HEK293 (cell line): Measurements from ENCODE around the gene F2R.

ENCODE experiments used
- GLI4 ChIP-seq: fragments of 450-650 bp; formaldehyde crosslinking; IDR thresholded peaks from 2 replicates; pipeline ENCODE4 v1.5.1; 2016; ENCODE audit warnings: missing biosample characterization, missing genetic modification characterization
- HIC1 ChIP-seq: fragments of 450-650 bp; formaldehyde crosslinking; IDR thresholded peaks from 2 replicates; pipeline ENCODE4 v1.5.1; 2016; ENCODE audit warnings: missing biosample characterization, missing genetic modification characterization
- KLF16 ChIP-seq: fragments of 450-650 bp; formaldehyde crosslinking; IDR thresholded peaks from 2 replicates; pipeline ENCODE4 v1.5.1; 2017; ENCODE audit warnings: missing biosample characterization, missing genetic modification characterization
- KLF8 ChIP-seq: fragments of 450-650 bp; formaldehyde crosslinking; IDR thresholded peaks from 2 replicates; pipeline ENCODE4 v1.5.1; 2016; ENCODE audit warnings: missing biosample characterization, missing genetic modification characterization
- PATZ1 ChIP-seq: fragments of 450-650 bp; formaldehyde crosslinking; IDR thresholded peaks from 2 replicates; pipeline ENCODE4 v1.5.1; 2016; ENCODE audit warnings: missing biosample characterization, missing genetic modification characterization
- SCRT2 ChIP-seq: fragments of 450-650 bp; formaldehyde crosslinking; IDR thresholded peaks from 2 replicates; pipeline ENCODE4 v1.5.1; 2016; ENCODE audit warnings: missing biosample characterization, missing genetic modification characterization
- SETDB1 ChIP-seq: IDR thresholded peaks from one replicate; pipeline ENCODE4 v1.6.1; 2017; ENCODE audit warnings: mild to moderate bottlenecking, low read length, moderate library complexity, mixed read lengths; ENCODE audit not compliant: insufficient read length
- TCF7L2 ChIP-seq: IDR thresholded peaks from 2 replicates; pipeline ENCODE4 v1.6.1; 2011; ENCODE audit warnings: low read depth, mild to moderate bottlenecking, inconsistent platforms, low read length, moderate library complexity, borderline replicate concordance
- WT1 ChIP-seq: fragments of 450-650 bp; formaldehyde crosslinking; IDR thresholded peaks from 2 replicates; pipeline ENCODE4 v1.5.1; 2016; ENCODE audit warnings: missing biosample characterization, missing genetic modification characterization
- YY1 ChIP-seq: fragments of 450-650 bp; formaldehyde crosslinking; IDR thresholded peaks from 2 replicates; pipeline ENCODE4 v1.5.1; 2018; ENCODE audit warnings: missing biosample characterization, missing genetic modification characterization
- ZBTB1 ChIP-seq: fragments of 450-650 bp; formaldehyde crosslinking; IDR thresholded peaks from 2 replicates; pipeline ENCODE4 v1.5.1; 2016; ENCODE audit warnings: missing biosample characterization, missing genetic modification characterization
- ZBTB10 ChIP-seq: fragments of 450-650 bp; formaldehyde crosslinking; IDR thresholded peaks from 2 replicates; pipeline ENCODE4 v1.5.1; 2016; ENCODE audit warnings: missing biosample characterization, missing genetic modification characterization
- ZBTB17 ChIP-seq: fragments of 450-650 bp; formaldehyde crosslinking; IDR thresholded peaks from 2 replicates; pipeline ENCODE4 v1.5.1; 2016; ENCODE audit warnings: missing biosample characterization, missing genetic modification characterization
- ZBTB8A ChIP-seq: fragments of 450-650 bp; formaldehyde crosslinking; IDR thresholded peaks from 2 replicates; pipeline ENCODE4 v1.5.1; 2016; ENCODE audit warnings: missing biosample characterization, missing genetic modification characterization
- ZIC2 ChIP-seq: fragments of 450-650 bp; formaldehyde crosslinking; IDR thresholded peaks from 2 replicates; pipeline ENCODE4 v1.5.1; 2016; ENCODE audit warnings: missing biosample characterization, missing genetic modification characterization
- ZNF16 ChIP-seq: fragments of 450-650 bp; formaldehyde crosslinking; IDR thresholded peaks from 2 replicates; pipeline ENCODE4 v1.5.1; 2016; ENCODE audit warnings: low read depth, missing biosample characterization, missing genetic modification characterization
- ZNF174 ChIP-seq: fragments of 450-650 bp; formaldehyde crosslinking; IDR thresholded peaks from 2 replicates; pipeline ENCODE4 v1.5.0; 2017; ENCODE audit warnings: missing biosample characterization, mild to moderate bottlenecking, missing genetic modification characterization
- ZNF211 ChIP-seq: fragments of 450-650 bp; formaldehyde crosslinking; IDR thresholded peaks from 2 replicates; pipeline ENCODE4 v1.5.1; 2016; ENCODE audit warnings: low read depth, missing biosample characterization, missing genetic modification characterization
- ZNF48 ChIP-seq: fragments of 450-650 bp; formaldehyde crosslinking; IDR thresholded peaks from 2 replicates; pipeline ENCODE4 v1.5.1; 2016; ENCODE audit warnings: missing biosample characterization, missing genetic modification characterization
- ZNF530 ChIP-seq: fragments of 450-650 bp; formaldehyde crosslinking; IDR thresholded peaks from 2 replicates; pipeline ENCODE4 v1.5.1; 2016; ENCODE audit warnings: low read depth, missing biosample characterization, missing genetic modification characterization
- ZNF561 ChIP-seq: fragments of 450-650 bp; IDR thresholded peaks from 2 replicates; pipeline ENCODE4 v1.5.1; 2018; ENCODE audit warnings: missing biosample characterization, missing genetic modification characterization, borderline replicate concordance
- ZNF610 ChIP-seq: fragments of 450-650 bp; formaldehyde crosslinking; IDR thresholded peaks from 2 replicates; pipeline ENCODE4 v1.5.1; 2016; ENCODE audit warnings: missing biosample characterization, missing genetic modification characterization, borderline replicate concordance
- ZNF626 ChIP-seq: fragments of 450-650 bp; sonication (Bioruptor Pico); formaldehyde crosslinking; IDR thresholded peaks from 2 replicates; pipeline ENCODE4 v1.5.1; 2018; ENCODE audit warnings: missing biosample characterization, missing genetic modification characterization, inconsistent platforms
- TF ChIP-seq, protein P1 (sequence below): fragments of 450-650 bp; IDR thresholded peaks from 2 replicates; pipeline ENCODE4 v1.5.1; 2018; ENCODE audit warnings: missing biosample characterization, missing genetic modification characterization
- TF ChIP-seq, protein P2 (sequence below): fragments of 450-650 bp; formaldehyde crosslinking; conservative IDR thresholded peaks from 2 replicates; pipeline ENCODE4 v1.5.1; 2016; ENCODE audit warnings: low read depth, missing biosample characterization, missing genetic modification characterization
- TF ChIP-seq, protein P3 (sequence below): fragments of 450-650 bp; formaldehyde crosslinking; IDR thresholded peaks from 2 replicates; pipeline ENCODE4 v1.5.1; 2016; ENCODE audit warnings: missing biosample characterization, missing genetic modification characterization

F2R gene

DNA sequence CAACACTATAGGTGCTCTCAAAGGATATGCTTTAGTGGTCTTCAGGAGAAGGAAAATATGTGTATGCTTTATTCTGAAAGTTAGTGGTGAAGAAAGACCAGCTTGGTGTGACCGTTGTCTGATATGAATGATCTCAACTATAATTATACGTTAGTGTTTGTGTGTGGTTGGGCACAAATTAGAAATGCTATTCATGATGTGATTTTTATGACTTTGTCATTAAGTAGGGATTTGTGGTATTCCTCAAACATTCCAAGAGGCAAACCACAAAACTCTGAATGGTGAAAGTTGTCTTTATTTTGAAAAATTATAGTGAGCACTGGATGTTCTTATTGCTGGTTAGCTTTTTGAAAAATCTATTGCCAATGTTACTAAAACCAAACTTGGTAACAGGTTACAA, 6.2 kb upstream of the F2R start (continued):
- no peak for TF ChIP-seq ZBTB10 (tag by site-specific recombination)
- TF ChIP-seq, protein P1, sequence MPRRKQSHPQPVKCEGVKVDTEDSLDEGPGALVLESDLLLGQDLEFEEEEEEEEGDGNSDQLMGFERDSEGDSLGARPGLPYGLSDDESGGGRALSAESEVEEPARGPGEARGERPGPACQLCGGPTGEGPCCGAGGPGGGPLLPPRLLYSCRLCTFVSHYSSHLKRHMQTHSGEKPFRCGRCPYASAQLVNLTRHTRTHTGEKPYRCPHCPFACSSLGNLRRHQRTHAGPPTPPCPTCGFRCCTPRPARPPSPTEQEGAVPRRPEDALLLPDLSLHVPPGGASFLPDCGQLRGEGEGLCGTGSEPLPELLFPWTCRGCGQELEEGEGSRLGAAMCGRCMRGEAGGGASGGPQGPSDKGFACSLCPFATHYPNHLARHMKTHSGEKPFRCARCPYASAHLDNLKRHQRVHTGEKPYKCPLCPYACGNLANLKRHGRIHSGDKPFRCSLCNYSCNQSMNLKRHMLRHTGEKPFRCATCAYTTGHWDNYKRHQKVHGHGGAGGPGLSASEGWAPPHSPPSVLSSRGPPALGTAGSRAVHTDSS (tag by site-specific recombination) = no peak
- TF ChIP-seq KLF16 (tag by site-specific recombination) = no peak
- TF ChIP-seq, protein P2, sequence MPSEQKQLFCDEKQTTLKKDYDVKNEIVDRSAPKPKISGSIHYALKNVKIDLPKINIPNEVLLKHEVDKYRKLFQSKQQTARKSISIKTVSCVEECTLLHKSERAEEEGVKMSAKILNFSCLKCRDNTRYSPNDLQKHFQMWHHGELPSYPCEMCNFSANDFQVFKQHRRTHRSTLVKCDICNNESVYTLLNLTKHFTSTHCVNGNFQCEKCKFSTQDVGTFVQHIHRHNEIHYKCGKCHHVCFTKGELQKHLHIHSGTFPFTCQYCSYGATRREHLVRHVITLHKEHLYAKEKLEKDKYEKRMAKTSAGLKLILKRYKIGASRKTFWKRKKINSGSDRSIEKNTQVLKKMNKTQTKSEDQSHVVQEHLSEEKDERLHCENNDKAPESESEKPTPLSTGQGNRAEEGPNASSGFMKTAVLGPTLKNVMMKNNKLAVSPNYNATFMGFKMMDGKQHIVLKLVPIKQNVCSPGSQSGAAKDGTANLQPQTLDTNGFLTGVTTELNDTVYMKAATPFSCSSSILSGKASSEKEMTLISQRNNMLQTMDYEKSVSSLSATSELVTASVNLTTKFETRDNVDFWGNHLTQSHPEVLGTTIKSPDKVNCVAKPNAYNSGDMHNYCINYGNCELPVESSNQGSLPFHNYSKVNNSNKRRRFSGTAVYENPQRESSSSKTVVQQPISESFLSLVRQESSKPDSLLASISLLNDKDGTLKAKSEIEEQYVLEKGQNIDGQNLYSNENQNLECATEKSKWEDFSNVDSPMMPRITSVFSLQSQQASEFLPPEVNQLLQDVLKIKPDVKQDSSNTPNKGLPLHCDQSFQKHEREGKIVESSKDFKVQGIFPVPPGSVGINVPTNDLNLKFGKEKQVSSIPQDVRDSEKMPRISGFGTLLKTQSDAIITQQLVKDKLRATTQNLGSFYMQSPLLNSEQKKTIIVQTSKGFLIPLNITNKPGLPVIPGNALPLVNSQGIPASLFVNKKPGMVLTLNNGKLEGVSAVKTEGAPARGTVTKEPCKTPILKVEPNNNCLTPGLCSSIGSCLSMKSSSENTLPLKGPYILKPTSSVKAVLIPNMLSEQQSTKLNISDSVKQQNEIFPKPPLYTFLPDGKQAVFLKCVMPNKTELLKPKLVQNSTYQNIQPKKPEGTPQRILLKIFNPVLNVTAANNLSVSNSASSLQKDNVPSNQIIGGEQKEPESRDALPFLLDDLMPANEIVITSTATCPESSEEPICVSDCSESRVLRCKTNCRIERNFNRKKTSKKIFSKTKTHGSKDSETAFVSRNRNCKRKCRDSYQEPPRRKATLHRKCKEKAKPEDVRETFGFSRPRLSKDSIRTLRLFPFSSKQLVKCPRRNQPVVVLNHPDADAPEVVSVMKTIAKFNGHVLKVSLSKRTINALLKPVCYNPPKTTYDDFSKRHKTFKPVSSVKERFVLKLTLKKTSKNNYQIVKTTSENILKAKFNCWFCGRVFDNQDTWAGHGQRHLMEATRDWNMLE (tag by site-specific recombination) = 0 out of 2 replicates have a peak, but pooled peaks have one; percentile 22
- TF ChIP-seq, protein P3, sequence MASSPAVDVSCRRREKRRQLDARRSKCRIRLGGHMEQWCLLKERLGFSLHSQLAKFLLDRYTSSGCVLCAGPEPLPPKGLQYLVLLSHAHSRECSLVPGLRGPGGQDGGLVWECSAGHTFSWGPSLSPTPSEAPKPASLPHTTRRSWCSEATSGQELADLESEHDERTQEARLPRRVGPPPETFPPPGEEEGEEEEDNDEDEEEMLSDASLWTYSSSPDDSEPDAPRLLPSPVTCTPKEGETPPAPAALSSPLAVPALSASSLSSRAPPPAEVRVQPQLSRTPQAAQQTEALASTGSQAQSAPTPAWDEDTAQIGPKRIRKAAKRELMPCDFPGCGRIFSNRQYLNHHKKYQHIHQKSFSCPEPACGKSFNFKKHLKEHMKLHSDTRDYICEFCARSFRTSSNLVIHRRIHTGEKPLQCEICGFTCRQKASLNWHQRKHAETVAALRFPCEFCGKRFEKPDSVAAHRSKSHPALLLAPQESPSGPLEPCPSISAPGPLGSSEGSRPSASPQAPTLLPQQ (tag by site-specific recombination) = 0 out of 2 replicates have a peak, but pooled peaks have one; percentile 23
- no peak for TF ChIP-seq TCF7L2
- 0 out of 2 replicates have a peak, but pooled peaks have one; percentile 27 for TF ChIP-seq ZBTB1 (tag by site-specific recombination)
- no peak for TF ChIP-seq ZNF610 (tag by site-specific recombination)
- TF ChIP-seq ZIC2 = no peak
- no peak for TF ChIP-seq SCRT2 (tag by site-specific recombination)
- TF ChIP-seq ZNF16 = no peak
- no peak; the same call in 1 of the 2 replicates for TF ChIP-seq YY1 (tag by site-specific recombination)
- no peak for TF ChIP-seq SETDB1
- TF ChIP-seq ZNF626 (tag by site-specific recombination) = no peak
- TF ChIP-seq ZNF174 (tag by site-specific recombination) = no peak
- no peak for TF ChIP-seq GLI4
- TF ChIP-seq ZNF48 (tag by site-specific recombination) = no peak
- no peak for TF ChIP-seq PATZ1 (tag by site-specific recombination)
- TF ChIP-seq WT1 (tag by site-specific recombination) = no peak
- peak; percentile 57; the same call in 1 of the 2 replicates for TF ChIP-seq KLF8 (tag by site-specific recombination)
- TF ChIP-seq ZNF530 (tag by site-specific recombination) = no peak
- no peak for TF ChIP-seq ZNF211 (tag by site-specific recombination)
- TF ChIP-seq HIC1 (tag by site-specific recombination) = no peak
- TF ChIP-seq ZBTB8A (tag by site-specific recombination) = no peak
- TF ChIP-seq ZBTB17 (tag by site-specific recombination) = no peak
- TF ChIP-seq ZNF561 (tag by site-specific recombination) = no peak
